Measurements from ENCODE around the gene METTL15.
"Not testable (repeated sequence)": the region's sequence is repeated elsewhere in the genome, so short reads cannot be mapped to it uniquely, and the experiment has no call there.

Gene METTL15, protein sequence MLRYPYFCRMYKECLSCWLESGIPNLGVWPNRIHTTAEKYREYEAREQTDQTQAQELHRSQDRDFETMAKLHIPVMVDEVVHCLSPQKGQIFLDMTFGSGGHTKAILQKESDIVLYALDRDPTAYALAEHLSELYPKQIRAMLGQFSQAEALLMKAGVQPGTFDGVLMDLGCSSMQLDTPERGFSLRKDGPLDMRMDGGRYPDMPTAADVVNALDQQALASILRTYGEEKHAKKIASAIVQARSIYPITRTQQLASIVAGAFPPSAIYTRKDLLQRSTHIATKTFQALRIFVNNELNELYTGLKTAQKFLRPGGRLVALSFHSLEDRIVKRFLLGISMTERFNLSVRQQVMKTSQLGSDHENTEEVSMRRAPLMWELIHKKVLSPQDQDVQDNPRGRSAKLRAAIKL

DNA sequence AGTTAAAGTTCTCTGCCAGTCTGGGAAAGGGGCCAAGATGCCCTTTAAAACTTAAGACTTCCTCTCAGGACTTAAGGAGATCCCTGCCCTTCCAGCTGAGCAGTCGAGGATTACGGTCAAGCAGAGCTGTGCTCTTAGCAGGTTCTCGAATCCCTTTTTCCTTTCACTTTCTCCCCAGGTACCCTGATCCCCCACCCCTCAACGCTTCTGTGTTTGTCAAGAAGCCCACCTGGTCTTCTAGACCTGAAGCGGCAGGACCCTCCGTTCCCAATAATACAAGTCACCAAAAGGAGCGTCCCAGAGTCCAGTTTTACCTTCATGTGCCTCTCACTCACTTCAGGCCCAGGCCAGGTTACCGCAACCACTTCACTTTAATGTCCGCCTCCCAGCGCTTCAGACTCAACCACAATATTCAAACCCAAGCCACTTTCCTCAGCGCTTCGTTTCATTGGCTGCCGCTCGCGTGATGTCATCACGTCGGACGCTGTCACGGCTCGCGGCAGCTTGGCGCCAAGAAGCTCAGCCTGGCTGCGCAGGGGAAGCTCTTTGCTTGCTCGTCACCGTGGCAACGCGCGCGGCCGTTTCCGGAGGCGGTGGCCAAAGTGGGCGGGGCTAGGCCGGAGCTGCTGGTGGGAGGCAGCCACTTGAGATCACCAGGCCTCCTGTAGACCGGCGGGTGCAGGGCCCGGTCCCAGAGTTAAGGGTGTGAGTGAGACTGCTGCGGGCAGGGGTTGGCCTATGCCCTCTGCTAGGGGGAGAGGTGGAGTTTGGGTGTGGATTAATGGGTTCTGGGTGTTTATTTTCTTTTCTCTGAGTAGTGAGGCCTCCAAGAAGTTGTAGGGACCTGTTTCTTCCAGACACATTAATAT, at the start of gene METTL15, which contains the start of gene KIF18A:
Gene METTL15 (plus strand): TSS at position 639 of the 869 bp plus-strand sequence. CDS start 4,947 bp downstream, outside the sequence.
Gene KIF18A (minus strand): TSS at position 407 of the 869 bp plus-strand sequence. CDS start 10,209 bp downstream, outside the sequence.
- DNase-seq (ENCODE audit: low spot score) = peak; percentile 100

DNA sequence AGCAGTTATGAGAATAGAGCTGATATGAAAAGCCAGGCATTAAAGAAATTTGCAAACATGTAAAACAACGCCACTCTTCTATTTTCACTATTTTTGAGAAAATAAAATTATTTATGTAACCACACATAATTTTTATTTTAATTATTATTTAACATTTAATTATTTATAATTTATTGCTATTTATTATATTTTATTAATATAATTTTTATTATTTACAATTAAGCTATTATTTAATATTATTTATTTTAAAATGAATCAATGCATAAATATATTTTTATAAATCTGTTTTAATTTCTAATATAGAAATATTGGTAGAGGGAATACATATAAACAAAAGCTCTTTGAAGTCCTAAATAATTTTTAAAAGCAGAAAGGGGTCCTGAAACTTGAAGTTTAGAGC, 36.9 kb upstream of the METTL15 start:
- no peak for DNase-seq (ENCODE audit: low spot score)

DNA sequence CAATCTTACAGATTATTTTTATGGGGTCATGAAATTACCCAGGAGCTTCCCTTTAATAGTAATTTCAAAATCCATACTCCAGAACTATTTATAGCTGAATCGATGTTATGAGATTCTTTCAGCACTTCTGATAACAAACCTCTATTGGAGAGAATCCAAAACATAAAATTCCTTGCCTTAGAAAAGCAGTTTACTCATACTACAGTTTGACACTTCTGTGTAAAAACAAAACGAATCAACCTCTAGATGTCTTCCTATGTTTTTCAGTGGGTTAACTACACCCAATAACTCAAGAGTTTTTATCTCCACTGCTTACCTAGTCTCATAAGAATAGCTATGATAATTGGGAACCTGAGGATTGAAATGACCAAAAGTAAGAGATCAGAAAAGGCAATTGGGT, 35.9 kb upstream of the METTL15 start:
- no peak for DNase-seq (ENCODE audit: low spot score)

DNA sequence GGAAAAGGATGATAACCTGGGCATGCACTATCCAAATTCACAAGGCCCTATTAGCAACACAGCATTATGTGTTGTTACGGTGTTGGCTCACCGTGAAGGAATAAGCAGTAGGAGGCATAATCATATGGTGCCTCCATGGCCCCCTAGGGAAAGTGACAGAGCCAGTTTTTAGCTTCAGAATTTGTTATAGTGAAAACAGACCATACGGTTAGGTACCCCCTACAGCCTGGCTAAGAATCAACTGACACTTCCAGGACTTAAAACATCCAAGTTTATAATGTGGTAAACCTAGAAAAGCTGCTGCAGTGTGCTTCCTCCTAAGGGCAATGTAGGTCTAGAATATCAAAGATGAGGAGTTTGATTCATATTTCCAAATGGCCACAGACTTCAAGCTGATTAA, 30.7 kb upstream of the METTL15 start:
- DNase-seq (ENCODE audit: low spot score) = no peak

DNA sequence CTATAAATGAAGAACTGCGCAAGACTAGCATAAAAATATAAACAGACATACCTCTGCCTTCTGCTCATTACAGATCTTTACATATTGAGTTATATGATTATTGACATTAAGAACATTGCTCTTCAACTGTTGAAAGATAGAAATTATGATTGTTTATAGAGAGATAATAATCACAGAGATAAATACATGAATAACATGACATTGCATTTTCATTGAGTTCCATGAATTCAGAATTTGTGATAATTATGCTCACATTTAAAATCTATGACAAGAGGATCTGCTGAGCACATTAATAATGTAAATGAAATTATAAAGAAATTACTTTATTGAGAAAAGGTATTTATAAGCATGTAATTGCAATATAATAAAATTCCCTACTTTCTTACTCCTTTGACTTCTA, 25.1 kb upstream of the METTL15 start:
- no peak for DNase-seq (ENCODE audit: low spot score)

DNA sequence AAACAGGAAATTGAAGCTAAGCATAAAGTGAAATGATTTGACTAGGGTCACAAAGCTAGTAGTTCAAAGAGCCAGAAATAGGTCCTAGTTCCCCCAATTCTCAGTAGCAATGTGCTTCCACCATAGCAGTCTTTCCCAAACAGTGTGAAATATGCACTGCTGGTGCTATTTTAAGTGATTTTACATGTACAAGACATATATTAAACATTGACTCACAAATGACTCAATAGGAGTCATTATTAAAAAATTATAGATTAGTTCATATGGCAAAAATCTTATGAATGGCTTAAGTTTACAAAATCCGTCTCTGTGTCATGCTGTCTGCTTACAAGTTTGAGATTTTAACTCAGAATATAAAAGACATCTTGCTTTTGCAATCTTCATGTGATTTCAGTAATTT, 21.6 kb upstream of the METTL15 start:
- no peak for DNase-seq (ENCODE audit: low spot score)

DNA sequence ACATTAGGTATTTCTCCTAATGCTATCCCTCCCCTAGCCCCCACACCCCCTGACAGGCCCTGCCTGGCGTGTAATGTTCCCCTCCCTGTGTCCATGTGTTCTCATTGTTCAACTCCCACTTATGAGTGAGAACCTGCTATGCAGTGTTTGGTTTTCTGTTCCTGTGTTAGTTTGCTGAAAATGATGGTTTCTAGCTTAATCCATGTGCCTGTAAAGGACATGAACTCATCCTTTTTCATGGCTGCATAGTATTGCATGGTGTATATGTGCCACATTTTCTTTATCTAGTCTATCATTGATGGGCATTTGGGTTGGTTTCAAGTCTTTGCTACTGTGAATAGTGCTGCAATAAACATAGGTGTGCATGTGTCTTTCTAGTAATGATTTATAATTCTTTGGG, 21.0 kb upstream of the METTL15 start:
- DNase-seq (ENCODE audit: low spot score) = not testable (repeated sequence)

DNA sequence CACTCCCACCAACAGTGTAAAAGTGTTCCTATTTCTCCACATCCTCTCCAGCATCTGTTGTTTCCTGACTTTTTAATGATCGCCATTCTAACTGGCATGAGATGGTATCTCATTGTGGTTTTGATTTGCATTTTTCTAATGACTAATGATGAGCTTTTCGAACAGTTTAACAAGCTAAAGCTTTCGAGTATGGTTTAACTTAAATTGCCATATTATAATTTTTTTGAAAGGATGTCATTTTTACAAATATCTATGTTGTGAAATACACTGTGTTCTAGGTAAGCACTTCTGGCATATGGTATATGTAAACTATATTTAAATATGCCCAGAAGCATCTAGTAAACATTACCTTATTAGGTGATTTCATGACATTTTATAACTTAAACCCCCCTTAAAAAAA, 20.5 kb upstream of the METTL15 start:
- not testable (repeated sequence) for DNase-seq (ENCODE audit: low spot score)

DNA sequence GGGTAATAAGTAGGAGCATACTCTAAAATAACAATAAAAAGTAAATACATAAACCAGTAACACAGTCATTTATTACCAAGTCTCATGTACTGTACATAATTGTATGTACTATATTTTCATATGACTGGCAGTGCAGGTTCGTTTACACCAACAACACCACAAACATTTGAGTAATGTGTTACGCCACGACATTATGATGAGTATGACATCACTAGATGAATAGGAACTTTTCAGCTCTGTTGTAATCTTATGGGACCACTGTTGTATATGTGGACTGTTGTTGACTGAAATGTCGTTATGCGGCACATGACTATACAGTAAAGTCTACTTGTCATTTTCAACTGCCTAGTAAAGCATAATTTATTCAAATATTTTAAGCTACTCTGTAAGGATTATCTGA, 18.8 kb upstream of the METTL15 start:
- DNase-seq (ENCODE audit: low spot score) = no peak

DNA sequence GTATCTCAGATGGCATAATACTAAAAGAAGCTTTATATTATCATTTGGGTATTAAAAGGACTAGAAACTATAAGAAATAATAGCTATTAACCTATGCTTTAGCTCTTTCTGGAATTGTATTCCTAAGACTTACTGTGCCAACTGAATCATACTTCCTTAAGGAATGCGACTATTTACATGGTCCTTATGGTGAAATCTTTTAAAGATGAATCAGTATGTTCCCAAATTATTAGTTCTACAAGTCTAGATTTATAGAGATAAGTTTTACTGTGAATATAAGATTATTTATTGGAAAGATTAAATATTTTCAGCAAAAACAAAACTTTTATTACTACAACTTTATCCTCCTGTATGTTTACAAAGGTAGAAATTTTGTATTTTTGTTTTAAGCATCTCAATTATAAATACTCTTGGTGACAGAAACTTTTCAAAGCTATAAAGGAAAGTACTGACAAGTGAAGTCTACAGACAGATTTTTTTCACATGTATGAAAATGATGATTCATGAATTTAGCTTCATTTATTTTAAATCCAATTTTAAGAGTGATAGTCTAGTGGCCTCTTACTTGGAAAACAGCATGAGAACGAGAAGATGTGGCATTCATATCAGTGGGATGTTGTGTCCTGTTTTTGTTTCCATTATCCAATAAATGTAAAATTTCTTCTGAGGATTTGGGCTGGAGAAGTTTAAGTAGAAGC, 18.0 kb upstream of the METTL15 start:
- no peak for DNase-seq (ENCODE audit: low spot score)

DNA sequence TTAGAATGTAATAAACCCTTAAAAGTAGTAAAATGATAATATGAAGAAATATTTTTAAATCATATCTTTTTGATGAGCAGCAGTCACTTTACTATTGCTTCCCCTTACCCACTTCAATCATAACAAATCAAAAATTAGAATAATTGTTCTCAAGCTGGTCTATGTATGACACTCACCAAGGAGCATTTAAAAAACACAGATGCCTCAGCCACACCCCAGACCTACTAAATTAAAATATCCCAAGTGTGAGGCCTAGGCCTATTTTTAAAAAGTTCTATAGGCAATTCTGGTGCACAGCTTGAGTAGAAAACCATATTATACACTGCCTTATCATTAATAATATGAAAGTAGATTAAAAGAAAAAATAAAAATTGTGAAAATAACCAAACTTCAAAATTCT, 15.4 kb upstream of the METTL15 start:
- no peak for DNase-seq (ENCODE audit: low spot score)

DNA sequence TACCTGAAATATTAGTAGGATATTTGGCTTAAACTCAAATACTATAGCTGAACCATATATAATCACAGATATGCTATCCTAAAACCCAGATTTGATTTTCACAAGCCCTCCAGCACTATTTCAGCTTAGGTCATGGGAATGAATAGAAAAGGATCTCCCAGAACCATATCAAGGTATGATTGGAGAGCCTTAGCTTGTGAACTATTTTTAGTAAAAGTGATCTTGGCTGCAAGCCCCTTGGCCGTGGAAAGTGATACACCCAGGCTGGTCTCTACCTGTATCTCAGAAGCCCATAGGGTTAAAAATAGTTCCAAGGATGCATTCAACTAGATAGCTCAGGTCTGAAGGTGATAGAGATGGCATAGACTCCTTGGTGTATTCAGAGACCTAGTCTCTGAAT, 9.9 kb upstream of the METTL15 start:
- DNase-seq (ENCODE audit: low spot score) = no peak

DNA sequence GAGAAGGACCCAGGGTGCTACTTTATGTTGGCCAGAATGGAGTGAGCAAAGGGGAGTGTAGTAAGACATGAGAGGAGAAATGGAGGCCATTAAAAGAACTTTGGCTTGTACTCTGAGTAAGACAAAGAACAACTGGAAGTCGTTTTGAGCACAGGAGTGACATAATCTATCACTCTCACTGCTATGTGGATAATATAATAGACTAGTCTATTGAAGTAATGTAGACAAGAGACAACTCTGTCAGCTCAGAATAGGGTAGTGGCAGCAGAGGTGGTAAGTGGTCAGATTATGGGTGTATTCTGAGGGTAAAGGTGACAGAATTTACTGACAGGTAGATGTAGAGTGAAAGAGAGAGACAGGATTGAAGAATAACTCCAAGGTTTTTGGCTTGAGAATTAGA, 8.5 kb upstream of the METTL15 start:
- no peak for DNase-seq (ENCODE audit: low spot score)

DNA sequence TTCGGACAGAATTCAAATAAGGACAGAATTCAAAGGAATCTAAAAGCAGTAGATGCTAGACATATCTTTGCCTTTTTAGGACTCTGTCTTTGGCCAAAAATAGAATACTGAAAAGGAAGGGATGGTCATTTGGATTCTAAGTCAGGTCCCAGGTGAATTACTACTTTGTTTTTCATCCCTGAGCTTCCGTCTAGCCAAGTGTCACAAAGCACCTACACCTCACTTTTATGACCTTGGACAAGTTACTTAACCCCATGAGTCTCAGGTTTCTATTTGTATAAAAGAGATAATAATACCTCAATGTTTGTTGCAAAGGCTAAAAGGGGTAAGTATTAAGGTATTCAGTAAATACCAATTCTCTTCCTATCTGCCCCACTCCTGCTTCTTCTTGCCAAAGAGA, 7.5 kb upstream of the METTL15 start:
- DNase-seq (ENCODE audit: low spot score) = no peak

DNA sequence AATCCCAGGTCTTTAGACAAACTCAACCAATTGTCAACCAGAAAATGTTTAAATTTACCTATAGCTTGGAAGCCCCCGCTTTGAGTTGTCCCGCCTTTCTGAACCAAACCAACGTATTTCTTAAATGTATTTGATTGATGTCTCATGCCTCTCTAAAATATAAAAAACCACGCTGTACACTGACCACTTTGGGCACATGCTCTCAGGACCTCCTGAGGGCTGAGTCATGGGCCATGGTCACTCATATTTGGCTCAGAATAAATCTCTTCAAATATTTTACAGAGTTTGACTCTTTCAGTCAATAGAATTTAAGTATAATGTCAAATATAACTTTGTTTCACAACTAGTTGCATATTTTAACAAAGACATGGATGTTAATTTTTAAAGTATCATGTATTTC, 5.9 kb upstream of the METTL15 start:
- not testable (repeated sequence) for DNase-seq (ENCODE audit: low spot score)

DNA sequence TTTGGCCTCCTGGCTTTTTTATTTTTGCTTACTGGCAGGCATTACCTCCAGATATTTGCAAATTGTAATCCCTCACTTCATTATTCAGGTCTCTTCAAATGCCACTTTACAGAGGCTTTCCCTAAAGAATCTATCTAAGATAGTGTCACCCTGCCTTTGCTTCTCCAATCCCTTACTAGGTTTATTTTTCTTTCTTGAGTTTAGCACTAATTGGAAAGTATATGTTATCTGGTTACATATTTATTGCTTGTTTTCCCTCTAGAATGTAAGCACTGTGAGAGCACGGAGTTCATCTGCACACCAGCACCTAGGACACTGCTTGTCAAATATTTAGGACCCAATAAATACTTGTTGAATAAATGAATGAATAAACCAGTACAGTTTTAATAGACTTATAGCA, 3.8 kb upstream of the METTL15 start:
- no peak for DNase-seq (ENCODE audit: low spot score)

DNA sequence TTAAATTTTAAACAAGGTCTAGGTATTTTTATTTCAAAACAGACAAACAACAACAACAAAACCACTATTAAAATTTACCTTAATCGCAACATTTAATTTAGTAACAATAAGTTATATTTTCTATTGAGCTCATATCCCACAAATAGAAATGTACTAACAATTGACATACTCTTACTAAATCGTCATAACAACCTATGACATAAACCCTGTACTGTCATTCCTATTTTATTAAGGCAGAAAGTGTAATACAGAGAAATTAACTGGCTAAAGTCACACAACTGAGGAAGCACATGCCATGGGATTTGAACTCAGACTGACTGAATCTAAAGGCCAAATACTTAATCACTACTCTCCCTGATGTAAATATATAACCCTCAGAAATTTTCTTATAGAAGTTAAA, 3.2 kb upstream of the METTL15 start:
- DNase-seq (ENCODE audit: low spot score) = no peak

DNA sequence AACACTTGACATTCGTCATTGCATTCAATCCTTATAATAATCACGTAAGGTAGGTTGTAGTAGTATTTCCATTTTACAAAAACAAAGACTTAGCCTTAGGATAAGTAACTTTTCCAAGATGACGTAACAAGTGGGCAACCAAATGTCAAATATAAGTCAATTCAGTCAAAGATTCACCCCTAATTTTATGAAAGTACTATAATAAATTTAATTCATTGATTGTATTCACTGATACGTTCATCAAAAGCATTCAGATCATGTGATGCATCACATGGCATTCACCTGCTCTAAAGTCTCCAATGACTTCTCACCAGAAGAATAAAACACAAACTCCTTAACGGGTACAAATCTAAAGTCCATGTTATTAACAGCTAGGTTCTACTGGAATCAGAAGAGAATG, 2.3 kb upstream of the METTL15 start:
- no peak for DNase-seq (ENCODE audit: low spot score)

DNA sequence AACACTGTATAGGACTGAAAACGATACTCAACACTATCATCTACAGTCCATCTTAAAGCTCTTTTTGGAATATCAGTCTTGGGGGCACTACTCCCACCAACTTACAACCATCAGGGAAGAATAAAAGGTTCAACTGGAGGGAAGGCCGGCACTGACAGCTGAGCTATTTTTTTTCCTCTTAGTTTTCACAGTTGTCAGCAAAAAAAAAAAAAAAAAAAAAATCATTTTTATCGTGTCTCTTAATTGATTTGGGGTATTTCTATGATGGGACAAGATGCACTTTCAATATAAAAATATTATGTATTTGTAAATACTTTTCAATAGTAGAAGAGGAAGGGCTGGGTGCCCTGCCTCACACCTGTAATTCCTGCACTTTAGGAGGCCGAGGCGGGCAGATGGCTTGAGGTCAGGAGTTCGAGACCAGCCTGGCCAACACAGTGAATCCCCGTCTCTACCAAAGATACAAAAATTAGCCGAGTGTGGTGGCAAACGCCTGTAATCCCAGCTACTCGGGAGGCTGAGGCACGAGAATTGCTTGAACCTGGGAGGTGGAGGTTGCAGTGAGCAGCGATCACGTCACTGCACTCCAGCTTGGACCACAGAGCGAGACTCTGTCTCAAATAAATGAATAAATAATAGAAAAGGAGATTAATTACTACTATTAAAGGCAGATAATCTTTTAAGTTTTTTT, 1.7 kb upstream of the METTL15 start:
- no peak for DNase-seq (ENCODE audit: low spot score)

DNA sequence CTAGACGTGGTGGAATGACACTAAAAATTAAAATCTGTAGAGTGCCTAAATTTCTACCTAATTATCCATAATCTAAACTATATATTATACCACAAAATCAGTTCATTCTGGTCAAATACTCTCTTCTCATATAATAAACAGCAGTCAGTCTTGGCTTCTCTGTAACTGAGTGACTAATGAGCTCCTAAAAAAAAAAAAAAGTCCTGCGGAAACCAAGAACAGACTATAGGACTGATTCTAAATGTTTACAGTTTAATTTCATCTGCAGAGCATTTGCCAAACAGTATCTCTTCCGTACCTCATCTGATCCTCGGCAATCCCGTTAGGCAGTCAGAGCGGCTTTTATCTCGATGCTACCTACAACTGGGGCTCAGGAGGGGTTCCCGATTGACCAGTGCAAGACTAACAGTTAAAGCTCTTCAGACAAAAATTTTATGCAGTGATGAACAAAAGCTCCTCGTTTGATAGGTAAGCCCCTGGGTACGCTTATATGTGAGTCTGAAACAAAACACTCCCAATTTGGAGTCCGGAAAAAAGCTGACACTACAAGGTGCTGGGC, 918 bp upstream of the METTL15 start:
- DNase-seq (ENCODE audit: low spot score) = peak; percentile 57

DNA sequence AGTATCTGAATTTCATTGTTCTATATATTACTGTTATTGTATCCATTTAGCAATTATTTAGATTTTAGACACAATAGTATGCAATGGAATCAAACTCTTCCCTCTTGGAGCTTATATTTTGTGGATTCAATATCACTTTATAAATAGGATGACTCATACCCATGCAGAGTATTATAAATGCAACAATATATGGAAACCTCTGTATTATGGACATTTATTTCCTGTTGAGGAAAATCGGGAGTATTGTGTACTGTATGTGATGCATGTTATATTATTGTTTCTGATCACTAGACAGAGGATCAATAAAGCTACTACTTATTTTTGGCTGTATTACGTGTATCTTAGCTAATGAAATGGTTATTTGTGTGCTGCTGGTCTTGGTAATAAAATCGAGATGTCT, 770 bp downstream of the METTL15 start:
- peak; percentile 18 for DNase-seq (ENCODE audit: low spot score)
